Inferior parietal cortex (tissue), 1 donor: Measurements from ENCODE around the gene LRRC4B.
"Not testable (repeated sequence)": the region's sequence is repeated elsewhere in the genome, so short reads cannot be mapped to it uniquely, and the experiment has no call there.

Experiments
- DNase-seq: peaks from one replicate; pipeline ENCODE4 v3.0.0-alpha.2; 2016; ENCODE audit errors: extremely low spot score

LRRC4B gene

DNA sequence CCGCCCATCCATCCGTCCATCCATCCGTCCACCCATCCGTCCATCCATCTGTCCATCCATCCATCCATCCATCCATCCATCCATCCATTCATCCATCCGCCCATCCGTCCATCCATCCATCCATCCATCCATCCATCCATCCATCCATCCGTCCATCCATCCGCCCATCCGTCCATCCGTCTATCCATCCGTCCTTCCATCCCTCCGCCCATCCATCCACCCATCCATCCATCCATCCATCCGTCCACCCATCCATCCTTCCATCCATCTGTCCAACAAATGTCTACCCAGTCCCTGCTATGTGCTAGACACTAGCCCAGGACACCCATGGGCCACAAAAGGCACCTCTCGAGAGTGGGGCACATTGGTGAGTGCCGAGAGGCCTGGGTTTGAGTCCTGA lies 15.7 kb downstream of the LRRC4B start:
- DNase-seq, result no peak

DNA sequence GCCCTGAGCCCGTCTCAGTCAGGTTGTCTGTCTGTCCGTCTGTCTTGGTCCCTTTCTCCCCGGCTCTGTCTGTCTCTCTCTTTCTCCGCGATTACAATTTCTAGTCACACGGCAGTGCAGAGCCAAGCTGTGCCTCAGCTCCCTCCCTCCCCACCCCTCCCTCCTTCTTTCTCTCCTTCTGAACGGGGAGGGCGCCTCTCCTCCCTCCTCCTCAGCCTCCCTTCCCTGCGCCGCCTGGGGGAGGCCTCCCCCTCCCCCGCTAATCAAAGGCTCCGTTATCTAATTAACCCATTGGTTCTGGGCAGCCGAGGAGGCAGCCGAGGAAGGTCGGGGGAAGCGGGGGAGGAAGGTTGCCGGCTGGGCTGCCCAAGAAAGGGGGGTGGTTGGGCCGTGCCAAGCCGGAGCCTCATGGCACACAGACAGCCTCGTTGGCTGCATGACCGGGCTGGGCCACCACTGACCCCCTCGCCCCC lies 16.5 kb downstream of the LRRC4B start:
- peak; percentile 73 for DNase-seq

DNA sequence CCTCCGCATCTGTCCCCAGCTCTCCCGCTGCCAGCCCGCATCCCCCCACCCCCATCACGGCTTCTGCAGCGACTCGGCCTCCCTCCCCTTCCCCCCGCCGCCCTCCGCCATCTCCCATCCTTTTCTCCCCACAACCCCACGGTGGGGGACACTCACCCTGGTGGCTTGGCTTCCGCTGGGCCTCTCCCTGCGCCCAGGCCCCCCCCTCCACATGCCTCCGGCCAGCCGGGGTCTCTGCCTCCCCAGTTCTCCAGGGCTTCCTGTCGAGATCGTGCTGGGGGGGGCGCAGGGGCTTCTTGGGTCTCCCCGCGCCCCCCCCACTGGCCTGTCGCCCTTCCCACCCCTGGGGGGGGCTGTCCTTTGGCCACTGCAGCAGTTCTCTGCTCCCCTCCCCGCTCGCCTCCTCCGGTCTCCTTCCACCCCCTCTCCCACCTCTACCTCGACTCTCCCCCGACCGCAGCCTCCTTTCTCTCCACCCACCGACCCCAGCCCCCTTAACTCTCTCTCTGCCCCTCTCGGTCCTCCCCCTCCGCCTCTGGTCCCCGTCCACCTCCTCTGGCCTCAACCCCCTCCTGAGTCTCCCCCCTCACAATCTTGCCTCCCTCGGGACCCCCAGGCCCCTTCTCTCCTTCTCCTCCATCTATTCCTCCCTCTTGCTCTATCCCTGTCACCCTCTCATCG lies 17.1 kb downstream of the LRRC4B start:
- DNase-seq, result no peak

DNA sequence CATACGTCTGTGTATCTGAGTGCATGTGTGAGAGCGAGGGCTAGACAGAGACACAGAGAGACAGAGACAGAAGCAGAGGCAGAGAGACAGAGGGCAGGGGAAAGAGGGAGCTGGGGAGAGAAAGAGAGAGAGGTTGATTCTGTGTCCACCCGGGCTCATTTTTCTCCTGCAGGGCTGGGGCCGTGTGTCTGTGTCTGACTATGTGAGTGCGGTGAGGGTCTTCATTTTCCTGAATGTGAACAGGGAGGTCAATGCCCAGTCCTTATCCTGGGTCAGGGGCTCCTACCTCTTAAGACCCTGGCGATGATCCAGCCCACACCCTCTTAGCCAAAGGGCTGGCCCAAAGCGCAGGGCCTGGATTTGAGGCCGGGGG lies 17.7 kb downstream of the LRRC4B start:
- no peak for DNase-seq

DNA sequence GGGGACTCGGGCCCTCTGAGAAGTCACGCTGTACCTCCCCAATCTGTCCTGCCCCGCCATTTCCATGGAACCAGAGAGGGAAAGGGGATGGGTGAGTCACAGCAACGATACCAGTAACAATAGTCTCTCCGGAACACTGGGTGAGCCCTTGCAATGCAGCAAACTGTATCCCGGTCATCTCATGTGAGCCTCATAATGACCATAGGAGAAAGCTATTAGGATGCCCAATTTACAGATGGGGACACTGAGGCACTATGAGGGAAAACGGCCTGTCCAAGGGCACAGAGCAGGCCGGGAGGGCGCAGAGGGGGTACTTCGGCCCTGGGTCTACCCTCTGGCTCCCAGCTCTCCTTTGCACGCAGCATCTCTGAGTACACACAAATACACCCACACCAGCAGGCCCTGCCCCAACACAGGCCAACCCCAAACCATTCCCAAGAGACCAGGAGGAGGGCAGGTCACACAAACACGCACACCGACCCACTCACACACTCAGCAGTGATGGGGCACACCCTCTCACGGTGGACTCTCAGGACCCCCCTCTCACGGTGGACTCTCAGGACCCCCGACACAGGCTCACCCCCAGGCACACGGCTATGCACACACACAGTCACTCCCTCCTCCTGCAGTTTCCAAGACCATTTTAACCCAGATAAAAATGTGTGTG lies 18.2 kb downstream of the LRRC4B start:
- DNase-seq, result no peak

DNA sequence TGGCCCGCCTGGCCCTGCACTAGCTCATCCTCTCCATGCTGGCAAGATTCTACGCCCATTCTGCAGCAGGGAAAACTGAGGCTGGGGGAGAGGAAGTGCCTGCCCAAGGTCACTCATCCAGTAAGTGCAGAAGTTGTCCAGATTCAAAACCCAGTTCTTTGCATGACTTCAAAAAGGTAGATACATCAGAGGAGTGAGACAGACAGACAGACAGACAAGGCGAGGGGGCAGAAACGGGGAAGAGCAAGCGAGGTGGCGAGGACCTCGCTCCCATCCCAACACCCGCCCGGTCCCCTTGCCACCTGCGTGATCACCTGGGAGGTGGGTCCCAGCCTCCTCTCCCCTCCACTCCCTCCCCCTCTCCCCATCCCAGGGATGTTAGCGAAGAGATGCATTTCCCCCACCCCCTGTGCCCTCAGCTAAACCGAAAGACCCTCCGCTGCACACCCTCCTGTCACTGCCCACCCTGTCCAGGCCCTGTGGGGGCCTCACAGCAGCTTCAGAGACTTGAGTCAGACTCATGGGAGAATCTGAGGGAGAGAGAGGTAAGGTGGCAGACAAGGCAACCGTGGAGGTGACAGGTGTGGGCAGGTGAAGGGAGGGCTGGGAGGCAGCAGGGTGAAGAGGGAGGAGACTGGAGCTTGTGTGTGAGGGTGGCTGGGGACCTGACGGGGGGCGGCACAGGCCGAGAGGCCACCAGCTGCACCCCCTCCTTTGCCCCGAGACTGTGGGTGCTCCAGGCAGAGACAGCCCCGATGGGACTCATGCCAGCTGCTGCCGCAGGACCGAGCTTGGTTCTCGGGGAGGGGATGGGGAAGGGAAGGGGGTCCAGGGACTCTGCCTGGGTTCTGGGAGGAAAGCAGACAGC lies 18.9 kb downstream of the LRRC4B start:
- DNase-seq, result no peak

DNA sequence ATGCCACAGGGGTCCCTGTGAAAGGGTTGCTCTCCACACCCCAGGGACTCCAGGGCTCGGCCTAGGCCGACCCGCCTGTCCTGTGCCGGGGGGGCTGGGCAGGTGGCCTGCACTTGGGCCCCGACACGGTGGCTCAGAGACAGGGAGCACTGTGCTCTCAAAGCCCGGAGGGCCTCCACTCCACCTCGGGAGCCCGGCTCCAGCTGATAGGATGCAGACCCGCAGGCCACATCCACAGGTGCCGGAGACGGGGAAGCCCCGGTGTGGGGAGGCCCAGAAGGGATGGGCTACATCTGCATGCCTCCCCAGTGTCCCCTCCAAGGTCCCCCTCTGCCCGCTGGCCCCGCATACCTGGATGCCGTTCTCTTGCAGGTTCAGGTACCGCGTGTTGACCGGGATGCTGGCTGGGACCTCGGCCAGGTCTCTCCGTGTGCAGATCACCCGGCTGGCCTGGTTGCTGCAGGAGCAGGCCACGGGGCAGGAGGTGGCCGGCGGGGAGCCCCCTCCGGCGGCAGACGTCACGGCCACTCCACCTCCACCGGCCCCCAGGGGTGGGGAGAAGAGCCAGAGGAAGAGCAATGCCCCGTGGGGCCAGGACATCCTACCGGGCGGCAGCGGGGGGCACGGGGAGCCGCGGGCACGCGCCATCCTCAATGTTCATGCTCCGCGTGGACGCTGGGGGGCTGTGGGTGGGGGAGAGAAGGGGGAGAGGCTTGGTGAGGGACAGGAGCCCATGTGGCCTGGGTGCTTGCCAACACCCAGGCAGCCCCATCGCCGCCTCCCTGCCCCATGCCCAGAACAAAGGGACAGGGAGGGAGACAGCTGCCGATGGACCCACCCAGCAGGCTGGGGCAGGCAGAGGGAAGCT lies 19.8 kb downstream of the LRRC4B start:
- no peak for DNase-seq

DNA sequence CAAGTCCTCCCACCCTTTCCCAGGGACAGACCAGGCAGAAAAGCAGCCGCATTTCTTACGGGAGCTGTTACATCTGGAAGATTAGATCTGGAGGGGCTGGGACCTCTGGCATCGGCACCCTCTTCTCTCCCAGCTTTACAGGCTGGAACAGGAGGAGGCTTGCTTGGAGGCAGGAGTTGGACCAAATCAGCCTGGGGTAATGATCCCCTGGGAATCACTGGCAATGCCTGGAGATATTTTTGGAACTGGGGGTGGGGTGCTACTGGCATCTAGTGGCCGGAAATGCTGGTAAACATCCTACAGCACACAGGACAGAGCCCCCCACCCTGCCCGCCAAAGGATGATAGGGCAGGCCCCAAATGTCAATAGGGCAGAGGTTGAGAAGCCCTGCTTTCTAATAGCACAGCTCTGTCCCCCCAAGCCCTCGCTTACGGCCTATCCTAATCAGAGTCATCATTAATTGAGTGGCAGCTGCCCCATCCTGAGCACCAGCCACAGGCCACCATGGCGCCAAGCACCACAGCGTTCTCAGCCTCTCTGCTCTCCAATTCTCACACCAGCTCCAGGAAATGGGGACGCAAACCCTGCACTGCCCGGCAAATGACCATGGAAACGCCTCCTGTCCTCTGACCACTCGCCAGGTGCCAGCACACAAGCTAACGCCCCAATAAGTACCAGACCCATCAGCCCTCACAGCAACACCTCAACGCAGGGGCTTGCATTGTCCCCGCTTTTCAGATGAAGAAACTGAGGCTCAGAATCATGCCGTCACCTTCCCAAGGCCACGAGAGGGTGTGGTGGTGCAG lies 20.6 kb downstream of the LRRC4B start:
- DNase-seq, result no peak

DNA sequence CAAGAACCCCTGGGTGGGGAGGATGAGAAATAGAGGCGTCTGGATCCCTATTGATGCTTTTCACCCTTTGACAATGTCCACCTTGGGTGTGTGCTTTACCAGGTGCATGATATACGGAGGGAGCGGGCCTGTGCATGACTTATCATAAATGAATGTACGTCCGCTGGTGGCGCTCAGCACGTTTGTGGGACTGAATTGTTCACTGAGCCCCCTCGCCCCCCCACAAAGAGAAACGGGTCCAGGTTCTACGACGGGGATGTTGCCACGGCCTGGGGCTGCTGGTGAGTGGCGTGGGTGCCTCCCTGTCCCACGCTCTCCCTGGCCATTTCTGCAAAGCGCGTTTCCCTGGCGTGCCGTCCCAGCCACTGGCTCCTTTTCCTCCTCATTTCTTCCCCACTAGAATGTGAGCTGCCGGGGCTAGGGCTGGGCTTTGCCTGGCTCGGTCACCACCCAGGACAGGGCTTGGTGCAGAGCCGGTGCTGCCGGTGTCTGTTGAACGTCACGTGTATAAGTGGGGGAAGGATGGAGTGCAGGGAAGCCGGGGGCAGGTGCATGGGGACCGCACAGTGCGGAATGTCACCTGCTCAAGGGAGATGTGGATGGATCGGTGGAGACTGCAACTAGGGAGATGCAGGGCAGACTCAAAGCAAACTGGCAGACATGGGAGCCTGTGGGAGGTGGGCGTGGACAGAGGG lies 21.6 kb downstream of the LRRC4B start:
- no peak for DNase-seq

DNA sequence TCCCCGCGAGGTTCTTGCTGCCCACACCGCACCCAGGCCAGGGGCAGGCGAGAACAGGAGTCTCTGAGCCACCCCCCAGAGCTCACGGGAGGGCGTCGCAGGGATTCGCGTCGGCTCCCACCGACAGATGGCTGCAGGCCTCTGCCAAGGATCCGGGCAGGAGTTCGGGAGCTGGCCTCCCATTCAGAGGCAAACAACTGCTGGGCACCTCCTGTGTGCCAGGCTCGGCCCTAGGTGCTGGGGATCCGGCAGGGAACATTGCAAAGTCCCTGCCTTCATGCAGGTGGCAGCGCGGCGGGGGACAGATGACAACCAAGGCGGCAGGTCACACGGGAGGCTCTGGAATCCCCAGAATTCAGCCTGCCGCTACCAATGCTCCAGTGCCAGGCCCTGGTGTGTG lies 25.3 kb downstream of the LRRC4B start:
- no peak for DNase-seq

DNA sequence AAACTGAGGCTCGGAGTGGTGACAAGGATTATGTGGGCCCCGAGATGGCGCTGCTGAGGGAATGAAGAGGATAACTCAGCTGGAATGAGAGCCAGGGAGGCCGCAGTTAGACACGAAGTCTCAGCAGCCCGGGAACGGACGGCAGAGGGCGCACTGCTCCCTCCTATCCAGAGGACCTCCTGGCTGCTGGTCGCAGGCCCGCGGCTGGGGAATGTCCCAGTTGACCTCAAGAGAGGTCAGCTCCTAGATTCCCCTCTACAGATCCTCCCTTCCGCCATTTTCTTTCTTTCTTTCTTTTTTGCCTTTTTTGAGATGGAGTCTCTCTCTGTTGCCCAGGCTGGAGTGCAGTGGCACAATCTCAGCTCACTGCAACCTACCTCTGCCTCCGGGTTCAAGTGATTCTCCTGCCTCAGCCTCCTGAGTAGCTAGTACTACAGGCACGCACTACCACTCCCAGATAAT lies 30.4 kb downstream of the LRRC4B start:
- peak; percentile 91 for DNase-seq

DNA sequence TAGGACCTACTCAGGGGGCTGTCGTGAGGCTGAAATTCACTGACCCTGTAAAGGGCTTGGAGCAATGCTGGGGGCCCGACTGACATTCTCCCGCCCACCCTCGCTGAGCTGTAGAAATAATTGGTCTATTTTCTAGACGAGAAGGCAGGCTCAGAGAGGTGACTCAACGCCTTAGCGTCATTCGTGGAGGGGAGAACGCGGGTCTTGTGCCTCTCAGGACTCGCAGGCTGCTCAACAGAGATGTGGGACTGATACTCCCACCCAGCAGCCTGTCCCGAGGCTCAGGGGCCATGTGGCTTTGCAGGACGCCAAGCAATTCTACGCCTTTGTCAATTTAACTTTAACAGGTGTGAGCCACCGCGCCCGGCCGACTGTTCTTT lies 30.9 kb downstream of the LRRC4B start:
- DNase-seq, result no peak

DNA sequence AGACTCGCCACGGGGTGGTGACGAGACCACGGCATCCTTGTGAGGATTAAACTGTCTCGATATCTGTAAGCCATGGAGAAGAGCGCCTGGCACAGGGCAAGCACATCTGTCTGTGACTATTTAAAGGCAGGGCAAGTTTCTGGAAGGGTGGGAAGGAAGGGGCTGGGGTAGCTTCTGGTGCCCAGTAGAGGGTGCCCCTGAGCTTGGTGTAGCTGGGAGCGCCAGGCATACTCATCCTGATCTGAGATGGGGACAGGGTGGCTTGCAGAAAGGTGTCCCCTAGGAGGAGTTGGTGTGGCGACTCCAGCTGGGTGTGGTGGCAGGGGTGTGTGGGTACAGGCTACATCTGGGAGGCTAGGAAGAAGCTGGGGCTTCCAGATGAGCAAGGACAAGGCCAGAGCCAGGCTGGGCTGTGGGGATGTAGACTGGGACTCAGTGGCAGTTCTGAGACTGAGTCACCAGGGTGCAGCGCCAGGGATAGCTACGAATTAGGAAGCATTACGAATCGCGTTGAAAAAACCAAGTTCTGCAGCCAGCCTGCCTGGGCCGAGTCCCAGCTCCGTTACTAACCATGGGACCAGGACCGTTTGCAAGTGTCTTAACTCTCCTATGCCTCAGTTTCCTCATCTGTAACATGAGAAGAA lies 31.5 kb downstream of the LRRC4B start:
- no peak for DNase-seq

DNA sequence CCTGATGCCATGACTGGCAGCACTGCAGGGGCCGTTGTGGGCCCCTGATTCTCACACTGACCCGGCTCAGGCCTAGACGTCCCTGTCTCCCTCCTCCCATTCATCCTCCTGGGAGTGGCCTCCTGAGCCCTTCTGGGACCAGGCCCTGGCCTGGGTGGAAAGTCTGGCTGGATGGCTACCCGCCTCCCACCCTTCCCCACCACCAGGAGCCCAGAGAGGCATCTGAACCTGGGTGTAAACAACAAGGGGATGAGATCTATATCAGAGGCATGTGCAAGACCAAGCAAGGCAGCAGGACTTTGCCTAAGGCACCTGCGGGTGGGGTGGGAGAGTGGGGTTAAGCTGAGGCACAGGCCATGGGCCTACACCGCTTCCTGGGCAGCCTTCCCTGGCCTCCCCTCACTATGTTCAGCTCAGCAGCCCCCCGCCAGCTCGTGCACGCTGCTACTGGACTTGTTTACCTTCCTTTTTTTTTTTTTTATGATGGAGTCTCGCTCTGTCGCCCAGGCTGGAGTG lies 32.5 kb downstream of the LRRC4B start:
- no peak for DNase-seq

DNA sequence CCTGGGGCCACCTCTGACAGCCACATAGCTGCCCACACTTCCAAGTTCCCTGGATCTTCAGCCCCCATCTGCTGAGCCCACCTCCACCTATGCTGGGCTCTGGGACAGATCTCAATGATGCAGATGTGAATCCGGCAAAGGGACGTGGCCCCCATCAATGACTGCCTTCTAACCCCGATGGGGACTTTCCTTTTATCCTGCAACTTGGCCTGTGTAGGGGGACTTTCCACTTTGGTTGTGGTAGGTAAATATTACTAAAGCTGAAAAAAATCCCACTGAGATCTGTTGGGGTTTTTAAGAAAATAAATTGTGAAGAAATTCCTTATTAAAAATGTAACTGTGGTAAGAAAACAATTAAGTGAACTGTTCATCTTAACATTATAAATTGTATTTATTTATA lies 33.8 kb downstream of the LRRC4B start:
- DNase-seq, result no peak

DNA sequence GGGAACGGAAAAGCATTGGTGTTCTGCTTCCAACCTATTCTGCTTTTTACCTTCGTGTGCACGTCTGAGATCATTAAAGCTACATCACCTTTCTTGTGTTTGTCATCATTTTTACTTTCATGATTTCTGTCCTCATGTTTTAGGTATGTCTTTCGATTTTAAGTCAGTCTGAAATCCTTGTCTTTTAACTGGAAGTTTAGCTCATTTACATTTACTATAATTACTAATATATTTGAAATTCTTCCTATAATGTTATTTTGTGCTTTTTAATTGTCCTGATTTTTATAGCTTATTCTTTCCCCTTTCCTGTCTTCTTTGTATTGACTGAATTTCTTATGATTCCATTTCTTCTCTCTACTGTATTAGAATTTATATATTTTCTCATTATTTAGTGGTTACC lies 35.3 kb downstream of the LRRC4B start:
- no peak for DNase-seq

DNA sequence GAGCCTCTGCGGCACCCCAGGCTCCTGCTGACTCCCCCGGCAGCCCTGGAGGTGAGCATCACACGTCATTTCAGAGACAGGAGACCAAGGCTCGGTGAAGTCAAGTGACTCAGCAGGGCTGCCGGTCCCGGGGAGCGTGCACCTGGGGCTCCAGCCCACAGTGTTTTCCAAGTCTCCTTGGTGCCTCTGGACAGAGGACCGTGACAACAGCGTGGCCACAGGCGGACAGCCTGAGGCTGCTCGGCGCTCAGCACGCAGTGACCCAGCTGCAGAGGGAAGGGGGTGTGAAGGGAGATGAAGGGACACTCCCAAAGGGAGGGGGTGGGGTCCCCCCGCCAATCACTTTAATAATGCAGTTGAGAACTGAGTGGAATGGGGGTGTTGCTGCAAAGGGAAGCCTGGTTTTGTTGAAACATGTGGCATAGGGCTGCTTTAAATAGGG lies 37.0 kb downstream of the LRRC4B start:
- no peak for DNase-seq

DNA sequence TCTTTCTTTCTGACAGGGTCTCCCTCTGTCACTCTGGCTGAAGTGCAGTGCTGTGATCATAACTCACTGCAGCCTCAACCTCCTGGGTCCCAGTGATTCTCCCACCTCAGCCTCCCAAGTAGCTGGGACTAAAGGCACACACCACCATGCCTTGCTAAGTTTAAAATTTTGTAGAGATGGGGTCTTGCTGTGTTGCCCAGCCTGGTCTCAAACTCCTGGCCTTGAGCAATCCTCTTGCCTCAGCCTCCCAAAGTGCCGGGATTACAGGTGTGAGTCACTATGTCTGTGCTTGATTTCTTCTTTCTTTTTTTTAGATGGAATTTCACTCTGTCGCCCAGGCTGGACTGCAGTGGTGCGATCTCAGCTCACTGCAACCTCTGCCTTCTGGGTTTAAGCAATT lies 40.2 kb downstream of the LRRC4B start:
- not testable (repeated sequence) for DNase-seq

DNA sequence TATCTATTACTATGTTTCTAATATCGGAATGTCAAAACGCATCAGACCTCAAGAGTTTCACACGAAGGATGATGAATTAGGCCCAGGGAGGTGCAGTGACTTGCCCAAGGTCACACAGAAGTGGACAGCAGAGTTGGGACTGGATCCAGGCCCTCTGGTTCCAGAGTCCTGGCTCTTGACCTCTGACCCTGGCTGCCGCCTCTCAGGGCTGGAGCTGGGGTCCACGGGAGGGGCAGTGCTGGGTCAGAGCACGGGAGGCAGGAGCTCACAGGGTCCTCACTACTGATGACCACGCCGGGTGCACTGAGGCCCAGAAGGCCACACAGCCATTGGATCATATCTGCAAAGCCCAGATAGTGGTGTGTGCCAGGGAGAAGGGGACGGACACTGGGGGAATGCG lies 45.4 kb downstream of the LRRC4B start:
- DNase-seq, result no peak
